ENCODE data around the gene BMPER.
A peak's percentile ranks its signal among the peaks of the same experiment; 100 is the strongest.

Gene BMPER

GRCh38 chr7:34026481-34027190, 121.3 kb downstream of the BMPER start:
- no peak for DNase-seq (ENCODE audit: low spot score)

DNA sequence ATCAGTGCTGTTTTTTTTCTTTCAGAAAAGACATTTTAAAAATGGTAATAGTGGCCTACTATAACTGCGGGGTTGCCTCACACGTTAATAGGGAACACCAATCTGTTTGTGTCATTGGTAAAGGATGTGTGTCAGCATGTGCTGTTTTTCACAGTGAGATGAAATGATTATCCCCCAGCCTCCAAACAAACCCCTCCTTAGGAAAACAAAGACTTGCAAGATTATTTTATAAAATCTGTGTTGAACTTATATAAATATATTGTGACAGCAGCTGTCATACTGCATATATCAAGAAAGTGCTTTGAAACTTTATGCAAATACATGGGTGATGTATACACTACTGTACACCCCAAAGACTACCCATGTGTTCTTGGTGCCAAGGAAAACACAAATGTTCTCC, 125.8 kb downstream of the BMPER start:
- DNase-seq (ENCODE audit: low spot score): no peak

DNA sequence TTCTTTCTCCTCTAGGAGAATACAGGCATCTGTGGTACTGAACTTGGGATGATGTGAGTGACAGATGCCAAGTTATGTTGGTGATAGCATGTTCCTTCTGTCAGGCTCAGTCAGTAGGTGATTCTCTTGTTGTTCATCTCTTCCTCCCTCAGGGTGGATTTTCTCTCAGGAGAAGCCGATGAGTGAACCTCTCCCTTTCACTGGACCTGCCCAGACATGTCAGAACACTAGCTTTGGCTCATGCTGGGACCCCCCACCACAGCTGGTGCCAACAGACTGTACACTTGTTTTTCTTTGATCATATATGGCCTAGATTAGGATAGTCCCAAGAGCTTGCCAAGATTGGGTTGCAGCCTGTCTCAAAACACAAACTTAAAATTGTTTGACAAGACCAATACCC, 129.4 kb downstream of the BMPER start:
- DNase-seq (ENCODE audit: low spot score): no peak

DNA sequence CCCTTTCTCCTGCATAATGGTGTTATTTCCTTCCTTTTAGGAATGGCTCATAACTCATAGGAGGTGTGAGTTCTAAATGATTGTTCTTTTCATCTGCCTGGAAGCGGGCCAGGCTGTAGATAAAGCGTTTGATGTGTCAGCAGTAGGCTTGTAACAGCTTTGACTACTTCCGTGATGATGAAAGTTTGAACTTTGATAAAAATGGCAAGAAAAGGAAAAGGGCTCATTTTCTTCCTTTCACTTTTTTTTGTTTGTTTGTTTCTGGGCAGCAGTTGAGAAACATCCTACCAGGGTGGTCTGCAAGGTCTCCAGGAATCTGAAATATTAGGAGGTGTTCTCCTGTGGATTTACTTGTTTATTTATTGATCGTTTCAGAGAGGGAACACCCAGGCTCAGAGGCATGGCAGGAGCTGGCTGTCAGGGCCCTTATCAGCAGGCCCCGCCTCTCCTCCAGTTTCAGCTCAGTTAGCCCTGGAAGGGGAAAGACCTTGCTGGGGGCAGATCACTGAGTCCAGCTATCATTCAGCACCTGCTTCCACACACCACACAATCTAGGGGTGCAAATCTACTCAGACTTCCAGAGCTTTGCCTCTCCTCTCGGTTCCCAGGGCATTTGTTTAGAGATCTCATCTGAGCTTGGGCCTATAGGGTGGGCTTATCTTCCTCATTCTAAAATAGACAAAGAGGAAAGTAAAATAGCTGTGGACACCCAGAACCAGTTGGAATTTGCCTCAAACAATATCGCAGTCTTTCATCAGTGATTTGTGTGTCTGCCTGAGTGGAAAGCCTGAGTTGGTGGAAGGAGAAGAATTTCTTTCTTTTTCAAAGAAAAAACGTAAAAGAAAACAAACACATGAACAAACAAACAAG, 130.9 kb downstream of the BMPER start:
- DNase-seq (ENCODE audit: low spot score): no peak

DNA sequence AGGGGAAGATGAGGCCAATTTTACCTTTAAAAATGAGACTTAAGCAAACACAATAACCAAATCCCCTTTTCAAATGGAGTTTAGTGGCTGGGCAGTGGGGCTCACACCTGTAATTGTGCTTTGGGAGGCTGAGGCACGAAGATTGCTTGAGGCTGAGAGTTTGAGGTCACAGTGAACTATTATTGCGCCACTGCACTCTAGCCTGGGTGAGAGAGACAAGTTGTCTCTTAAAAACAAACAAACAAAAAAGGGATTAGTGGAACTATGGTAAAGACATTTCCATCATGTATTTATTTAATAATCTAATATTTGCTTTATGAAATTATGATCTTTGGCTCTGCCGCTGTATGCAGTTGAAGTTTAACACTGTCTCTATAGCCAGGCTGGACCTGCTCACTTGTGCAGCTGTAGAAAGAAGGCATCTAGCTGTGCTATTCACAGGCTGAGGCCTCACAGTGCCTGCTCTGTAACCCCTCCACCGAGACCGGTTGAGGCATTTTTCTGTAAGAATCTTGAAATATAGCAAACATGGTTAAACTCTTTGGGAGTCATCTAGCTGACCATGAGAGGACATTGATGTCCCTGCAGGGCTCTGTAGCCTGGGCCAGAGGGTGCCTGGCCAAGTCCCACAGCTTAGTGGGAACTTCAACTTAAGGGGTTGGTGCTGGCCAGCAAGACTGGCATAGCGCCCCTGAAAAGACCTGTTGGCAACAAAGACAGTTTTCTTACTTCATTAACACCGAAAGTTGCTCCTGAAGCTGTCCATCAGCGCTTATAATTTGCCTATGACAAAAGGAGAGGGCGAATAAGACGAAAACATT, 131.8 kb downstream of the BMPER start:
- DNase-seq (ENCODE audit: low spot score): no peak

GRCh38 chr7:34038816-34039470, 133.6 kb downstream of the BMPER start:
- peak; percentile 27 for DNase-seq (ENCODE audit: low spot score)

DNA sequence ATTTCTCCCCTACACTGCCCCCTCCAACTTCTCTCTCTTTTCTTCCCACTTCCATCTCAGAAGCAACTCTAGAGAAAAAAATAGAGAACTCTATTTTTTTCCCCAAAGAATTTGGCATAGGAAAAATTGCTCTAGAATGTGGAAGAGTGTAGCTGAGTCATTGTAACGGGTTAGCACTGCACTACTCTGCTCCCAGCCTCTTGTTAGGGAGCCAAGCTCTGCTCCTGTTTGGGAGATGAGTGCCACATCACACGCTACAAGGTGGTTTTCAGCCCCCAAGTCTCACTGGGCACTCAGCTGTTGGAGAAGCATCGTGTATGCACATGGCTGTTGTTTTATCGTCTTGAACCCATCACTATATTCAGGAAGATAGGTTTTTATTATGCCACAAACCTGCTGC, 136.4 kb downstream of the BMPER start:
- peak; percentile 59 for DNase-seq (ENCODE audit: low spot score)

- DNase-seq (ENCODE audit: low spot score): peak; percentile 69
These were observed 137.1 kb downstream of the BMPER start for GRCh38 chr7:34042406-34042805.

DNA sequence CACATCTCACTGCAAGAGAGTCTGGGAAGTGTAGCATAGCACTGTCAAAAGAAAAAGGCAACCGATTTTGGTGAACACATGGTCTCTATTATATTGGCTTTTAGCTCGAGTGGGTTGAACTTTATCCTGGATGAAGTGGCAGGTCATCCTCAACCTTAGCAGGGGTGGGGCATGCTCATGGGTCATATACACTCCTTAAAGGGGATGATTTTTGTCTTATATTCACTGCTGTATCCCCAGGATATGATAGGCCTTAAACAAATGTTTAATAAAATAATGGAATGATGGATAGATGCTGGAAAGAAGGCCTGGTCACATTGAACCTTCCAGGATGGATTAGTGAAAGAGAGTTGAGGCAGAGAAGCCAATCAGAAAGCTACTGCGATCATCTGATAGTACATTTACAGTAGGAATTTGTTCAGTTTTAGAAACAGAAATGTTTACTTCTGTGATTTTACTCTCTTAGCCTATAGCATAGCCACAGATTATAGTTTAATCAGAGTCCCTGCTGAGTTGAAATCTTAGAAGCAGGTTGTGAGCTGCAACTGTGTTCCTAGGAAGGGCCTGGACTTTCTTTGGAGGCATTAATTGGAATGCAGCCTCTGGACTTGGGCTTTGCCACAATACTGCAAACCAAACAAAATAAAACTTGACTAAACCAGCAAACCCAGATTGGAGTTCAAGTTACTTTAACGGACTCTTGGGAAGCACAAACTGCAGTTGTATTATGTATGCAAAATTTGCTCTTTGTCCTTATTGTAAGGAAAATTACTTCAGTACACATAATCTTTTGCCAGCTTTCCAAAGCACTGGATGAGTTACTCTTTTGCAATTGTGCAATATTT, 138.3 kb downstream of the BMPER start:
- DNase-seq (ENCODE audit: low spot score): no peak

GRCh38 chr7:34044306-34044643, 138.9 kb downstream of the BMPER start:
- DNase-seq (ENCODE audit: low spot score): no peak

GRCh38 chr7:34044734-34045353, 139.5 kb downstream of the BMPER start:
- no peak for DNase-seq (ENCODE audit: low spot score)

- peak; percentile 26 for DNase-seq (ENCODE audit: low spot score)
These were observed 143.1 kb downstream of the BMPER start for GRCh38 chr7:34048445-34048844.

GRCh38 chr7:34054075-34054474, 148.7 kb downstream of the BMPER start:
- no peak for DNase-seq (ENCODE audit: low spot score)

- DNase-seq (ENCODE audit: low spot score): no peak
These were observed 151.8 kb downstream of the BMPER start for GRCh38 chr7:34057136-34057535.

DNA sequence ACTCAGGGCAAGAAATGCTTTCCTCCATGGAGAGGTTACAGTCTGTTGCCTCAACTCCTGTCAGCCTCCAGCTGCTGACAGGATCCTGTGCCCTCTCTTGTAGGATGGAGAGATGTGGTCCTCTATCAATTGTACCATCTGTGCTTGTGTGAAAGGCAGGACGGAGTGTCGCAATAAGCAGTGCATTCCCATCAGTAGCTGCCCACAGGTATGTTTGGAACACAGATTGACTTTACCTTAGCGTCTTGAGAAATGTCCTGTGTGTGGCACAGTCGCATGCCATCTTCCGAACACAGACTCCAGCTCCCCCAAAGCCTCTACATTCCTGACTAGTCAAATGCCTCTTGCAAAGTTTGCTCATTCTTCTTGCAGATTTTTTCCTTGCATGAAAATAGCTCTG, 152.6 kb downstream of the BMPER start:
- DNase-seq (ENCODE audit: low spot score): peak; percentile 37

DNA sequence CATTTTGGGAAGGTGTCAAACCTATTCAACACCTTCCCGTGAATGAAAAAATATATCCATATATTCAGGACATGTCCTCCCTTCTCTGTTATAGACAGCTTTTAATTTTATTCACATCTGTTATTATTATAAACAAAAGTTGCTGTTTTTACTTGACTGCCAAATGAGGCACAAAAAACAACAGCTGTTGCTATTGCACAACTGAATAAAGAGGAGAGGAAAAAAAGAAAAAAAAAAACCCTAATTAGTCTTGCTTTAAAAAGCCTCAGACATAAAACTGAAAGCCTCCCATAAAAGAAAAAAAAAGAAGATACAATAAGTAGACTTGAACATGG, 153.4 kb downstream of the BMPER start:
- DNase-seq (ENCODE audit: low spot score): peak; percentile 30

- peak; percentile 25 for DNase-seq (ENCODE audit: low spot score)
These were observed 153.9 kb downstream of the BMPER start for GRCh38 chr7:34059136-34059828.

GRCh38 chr7:34060196-34060947, 155.0 kb downstream of the BMPER start:
- DNase-seq (ENCODE audit: low spot score): peak; percentile 41

DNA sequence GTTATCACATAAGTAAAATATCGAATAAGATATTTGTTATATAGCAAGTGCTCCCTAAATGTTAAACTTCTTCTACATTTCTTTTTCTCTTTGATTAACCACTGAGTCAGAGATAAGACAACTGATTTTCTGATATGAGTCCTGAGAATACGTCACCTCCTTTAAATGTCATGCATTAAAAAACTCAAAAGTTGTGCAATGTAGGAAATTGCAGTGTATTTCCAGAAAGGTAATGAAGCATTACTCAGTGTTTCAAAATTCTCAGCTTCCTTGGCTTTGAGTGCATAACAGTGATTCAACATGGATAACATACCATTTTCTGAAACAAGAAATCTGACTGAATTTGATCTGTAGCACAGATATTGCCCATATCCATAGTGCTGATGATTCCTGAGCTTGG, 155.8 kb downstream of the BMPER start:
- DNase-seq (ENCODE audit: low spot score): peak; percentile 59

Measured in AG08395 (cell line).